Measurements from ENCODE around the gene CNTNAP2.
"Not testable (repeated sequence)": the region's sequence is repeated elsewhere in the genome, so short reads cannot be mapped to it uniquely, and the experiment has no call there.

Gene CNTNAP2

GRCh38 chr7:148277042-148277660, 2160.6 kb downstream of the CNTNAP2 start:
- Histone ChIP-seq H3K27me3 (ENCODE audit: insufficient read depth, low read length) (no peaks in the 10 kb centered on the region), H3K4me3 (ENCODE audit: low read length) (no peak overlapping the region), H3K4me1 (ENCODE audit: insufficient read depth, low read length) (no peaks in the 10 kb centered on the region), H3K9me3 (ENCODE audit: insufficient read depth, low read depth, low read length) (no peaks in the 10 kb centered on the region), H3K36me3 (ENCODE audit: insufficient read depth, low read depth, low read length) (no peaks in the 10 kb centered on the region), H3K27ac (ENCODE audit: low read length) (no peak overlapping the region), H3K9ac (ENCODE audit: low read depth, low read length) (no peak overlapping the region)

- peaks cover 11% of the 10 kb centered on the region; the same call in 1 of the 2 replicates for H3K4me1 ChIP-seq (ENCODE audit: insufficient read depth, low read length)
- H3K27ac ChIP-seq (ENCODE audit: low read length), result no peak overlapping the region
- H3K36me3 ChIP-seq (ENCODE audit: insufficient read depth, low read depth, low read length), result no peaks in the 10 kb centered on the region
- no peaks in the 10 kb centered on the region for H3K27me3 ChIP-seq (ENCODE audit: insufficient read depth, low read length)
- no peak overlapping the region for H3K9ac ChIP-seq (ENCODE audit: low read depth, low read length)
- no peaks in the 10 kb centered on the region for H3K9me3 ChIP-seq (ENCODE audit: insufficient read depth, low read depth, low read length)
- H3K4me3 ChIP-seq (ENCODE audit: low read length), result no peak overlapping the region
These were observed 2169.5 kb downstream of the CNTNAP2 start for GRCh38 chr7:148286150-148286549.

GRCh38 chr7:148287538-148287937, 2170.9 kb downstream of the CNTNAP2 start:
- Histone ChIP-seq H3K4me1 (ENCODE audit: insufficient read depth, low read length) (peaks cover 14% of the 10 kb centered on the region; the same call in 1 of the 2 replicates), H3K36me3 (ENCODE audit: insufficient read depth, low read depth, low read length) (no peaks in the 10 kb centered on the region), H3K27ac (ENCODE audit: low read length) (no peak overlapping the region), H3K27me3 (ENCODE audit: insufficient read depth, low read length) (no peaks in the 10 kb centered on the region), H3K9me3 (ENCODE audit: insufficient read depth, low read depth, low read length) (no peaks in the 10 kb centered on the region), H3K9ac (ENCODE audit: low read depth, low read length) (no peak overlapping the region), H3K4me3 (ENCODE audit: low read length) (no peak overlapping the region)

- Histone ChIP-seq H3K9ac (ENCODE audit: low read depth, low read length) (no peak overlapping the region), H3K27ac (ENCODE audit: low read length) (no peak overlapping the region), H3K27me3 (ENCODE audit: insufficient read depth, low read length) (no peaks in the 10 kb centered on the region), H3K4me3 (ENCODE audit: low read length) (no peak overlapping the region), H3K9me3 (ENCODE audit: insufficient read depth, low read depth, low read length) (no peaks in the 10 kb centered on the region), H3K4me1 (ENCODE audit: insufficient read depth, low read length) (peaks cover 14% of the 10 kb centered on the region; the same call in 1 of the 2 replicates), H3K36me3 (ENCODE audit: insufficient read depth, low read depth, low read length) (no peaks in the 10 kb centered on the region)
These were observed 2172.1 kb downstream of the CNTNAP2 start for GRCh38 chr7:148288592-148289151.

- Histone ChIP-seq H3K9me3 (ENCODE audit: insufficient read depth, low read depth, low read length) (no peaks in the 10 kb centered on the region), H3K36me3 (ENCODE audit: insufficient read depth, low read depth, low read length) (no peaks in the 10 kb centered on the region), H3K4me3 (ENCODE audit: low read length) (no peak overlapping the region), H3K27me3 (ENCODE audit: insufficient read depth, low read length) (no peaks in the 10 kb centered on the region), H3K9ac (ENCODE audit: low read depth, low read length) (no peak overlapping the region), H3K27ac (ENCODE audit: low read length) (no peak overlapping the region), H3K4me1 (ENCODE audit: insufficient read depth, low read length) (peaks cover 14% of the 10 kb centered on the region; the same call in 1 of the 2 replicates)
These were observed 2173.0 kb downstream of the CNTNAP2 start for GRCh38 chr7:148289630-148290029.

GRCh38 chr7:148290538-148290937, 2173.9 kb downstream of the CNTNAP2 start:
- no peaks in the 10 kb centered on the region for H3K9me3 ChIP-seq (ENCODE audit: insufficient read depth, low read depth, low read length)
- peaks cover 14% of the 10 kb centered on the region; the same call in 1 of the 2 replicates for H3K4me1 ChIP-seq (ENCODE audit: insufficient read depth, low read length)

GRCh38 chr7:148291799-148292198, 2175.2 kb downstream of the CNTNAP2 start:
- no peaks in the 10 kb centered on the region for H3K9me3 ChIP-seq (ENCODE audit: insufficient read depth, low read depth, low read length)
- no peaks in the 10 kb centered on the region for H3K27me3 ChIP-seq (ENCODE audit: insufficient read depth, low read length)
- H3K4me3 ChIP-seq (ENCODE audit: low read length), result no peak overlapping the region
- no peak overlapping the region for H3K27ac ChIP-seq (ENCODE audit: low read length)
- peaks cover 14% of the 10 kb centered on the region; the same call in 1 of the 2 replicates for H3K4me1 ChIP-seq (ENCODE audit: insufficient read depth, low read length)
- H3K9ac ChIP-seq (ENCODE audit: low read depth, low read length), result no peak overlapping the region
- H3K36me3 ChIP-seq (ENCODE audit: insufficient read depth, low read depth, low read length), result no peaks in the 10 kb centered on the region

More at GRCh38 chr7:148290538-148290937, 2173.9 kb downstream of the CNTNAP2 start:
- Histone ChIP-seq H3K4me3 (ENCODE audit: low read length) (no peak overlapping the region), H3K27ac (ENCODE audit: low read length) (no peak overlapping the region), H3K9ac (ENCODE audit: low read depth, low read length) (no peak overlapping the region), H3K27me3 (ENCODE audit: insufficient read depth, low read length) (no peaks in the 10 kb centered on the region), H3K36me3 (ENCODE audit: insufficient read depth, low read depth, low read length) (no peaks in the 10 kb centered on the region)

- Histone ChIP-seq H3K9me3 (ENCODE audit: insufficient read depth, low read depth, low read length) (no peaks in the 10 kb centered on the region), H3K4me1 (ENCODE audit: insufficient read depth, low read length) (peaks cover 14% of the 10 kb centered on the region; the same call in 1 of the 2 replicates), H3K4me3 (ENCODE audit: low read length) (no peak overlapping the region), H3K9ac (ENCODE audit: low read depth, low read length) (no peak overlapping the region), H3K27me3 (ENCODE audit: insufficient read depth, low read length) (no peaks in the 10 kb centered on the region), H3K36me3 (ENCODE audit: insufficient read depth, low read depth, low read length) (no peaks in the 10 kb centered on the region), H3K27ac (ENCODE audit: low read length) (no peak overlapping the region)
These were observed 2180.5 kb downstream of the CNTNAP2 start for GRCh38 chr7:148296994-148297644.

- H3K27ac ChIP-seq (ENCODE audit: low read length); H3K9me3 ChIP-seq (ENCODE audit: insufficient read depth, low read depth, low read length); H3K27me3 ChIP-seq (ENCODE audit: insufficient read depth, low read length); H3K36me3 ChIP-seq (ENCODE audit: insufficient read depth, low read depth, low read length); H3K9ac ChIP-seq (ENCODE audit: low read depth, low read length); H3K4me3 ChIP-seq (ENCODE audit: low read length): not testable (repeated sequence)
- peaks cover 14% of the 10 kb centered on the region; the same call in 1 of the 2 replicates for H3K4me1 ChIP-seq (ENCODE audit: insufficient read depth, low read length)
These were observed 2182.2 kb downstream of the CNTNAP2 start for GRCh38 chr7:148298768-148299167.

- no peak overlapping the region for H3K27ac ChIP-seq (ENCODE audit: low read length)
- peak overlapping the region; percentile 56; the same call in 1 of the 2 replicates for H3K9ac ChIP-seq (ENCODE audit: low read depth, low read length)
- peaks cover 18% of the 10 kb centered on the region; the same call in 1 of the 2 replicates for H3K4me1 ChIP-seq (ENCODE audit: insufficient read depth, low read length)
- no peaks in the 10 kb centered on the region for H3K27me3 ChIP-seq (ENCODE audit: insufficient read depth, low read length)
- no peaks in the 10 kb centered on the region for H3K9me3 ChIP-seq (ENCODE audit: insufficient read depth, low read depth, low read length)
- H3K36me3 ChIP-seq (ENCODE audit: insufficient read depth, low read depth, low read length), result no peaks in the 10 kb centered on the region
- no peak overlapping the region for H3K4me3 ChIP-seq (ENCODE audit: low read length)
These were observed 2183.0 kb downstream of the CNTNAP2 start for GRCh38 chr7:148299350-148300276.

- H3K4me3 ChIP-seq (ENCODE audit: low read length); H3K36me3 ChIP-seq (ENCODE audit: insufficient read depth, low read depth, low read length); H3K9ac ChIP-seq (ENCODE audit: low read depth, low read length); H3K27me3 ChIP-seq (ENCODE audit: insufficient read depth, low read length); H3K9me3 ChIP-seq (ENCODE audit: insufficient read depth, low read depth, low read length); H3K27ac ChIP-seq (ENCODE audit: low read length): not testable (repeated sequence)
- peaks cover 20% of the 10 kb centered on the region; the same call in 1 of the 2 replicates for H3K4me1 ChIP-seq (ENCODE audit: insufficient read depth, low read length)
These were observed 2185.8 kb downstream of the CNTNAP2 start for GRCh38 chr7:148302436-148302835.
